SK-N-MC (cell line): Measurements from ENCODE around the gene PCSK2.

Experiments used
- EZH2 ChIP-seq: fragments of 200-600 bp; sonication (generic); IDR thresholded peaks from one replicate; pipeline ENCODE4 v1.6.1; 2017; ENCODE audit warnings: antibody characterized with exemption
- POLR2AphosphoS5 ChIP-seq: IDR thresholded peaks from 2 replicates; pipeline ENCODE4 v1.6.1; 2012; ENCODE audit warnings: mild to moderate bottlenecking, low read depth, low read length, borderline replicate concordance

DNA sequence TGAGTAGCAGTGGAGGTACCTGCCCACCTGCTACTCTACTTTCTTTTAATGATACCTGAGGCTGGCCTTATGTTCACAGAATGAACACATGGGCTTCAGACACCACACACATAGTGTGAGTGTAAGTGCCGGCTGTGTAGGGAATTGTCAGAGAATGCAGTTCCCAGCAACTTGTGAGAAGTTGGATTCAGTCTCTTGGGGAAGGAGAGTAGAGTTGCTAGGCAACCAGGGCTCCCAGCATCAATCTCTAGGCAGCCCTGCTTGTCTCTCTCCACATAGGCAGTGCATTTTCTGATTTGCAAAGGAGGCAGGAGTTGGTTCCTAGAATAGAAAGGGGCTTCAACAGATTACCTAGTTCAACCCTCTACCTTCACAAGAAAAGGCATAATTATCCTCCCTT lies 230.2 kb downstream of the PCSK2 start:
- TF ChIP-seq POLR2AphosphoS5: no peak
- no peak for TF ChIP-seq EZH2
